HFFc6 (cell line): ENCODE measurements around the gene C11orf24. TPM values are rescaled to one million over a fixed set of nuclear protein-coding genes. Genes with fewer than 3 reads are reported as not detected.
"Not testable (repeated sequence)": the region's sequence is repeated elsewhere in the genome, so short reads cannot be mapped to it uniquely, and the experiment has no call there.

ENCODE experiments used
- DNase-seq: peaks from one replicate; pipeline ENCODE4 v3.0.0-alpha.2; 2018
- H3K27ac Mint-ChIP-seq: 2 replicates; pipeline ENCODE4 v1.8.0; 2020; ENCODE audit warnings: mild to moderate bottlenecking, mixed read lengths
- H3K27me3 Mint-ChIP-seq: 2 replicates; pipeline ENCODE4 v1.8.0; 2021; ENCODE audit warnings: mild to moderate bottlenecking, moderate library complexity, mixed read lengths; ENCODE audit not compliant: insufficient read depth
- H3K36me3 Mint-ChIP-seq: 2 replicates; pipeline ENCODE4 v1.8.0; 2021; ENCODE audit warnings: low read depth, mixed read lengths
- H3K4me1 Mint-ChIP-seq: 2 replicates; pipeline ENCODE4 v1.8.0; 2020; ENCODE audit warnings: low read depth, mixed read lengths
- H3K4me3 Mint-ChIP-seq: 2 replicates; pipeline ENCODE4 v1.8.0; 2020; ENCODE audit warnings: mild to moderate bottlenecking, moderate library complexity, mixed read lengths
- H3K9me3 Mint-ChIP-seq: 2 replicates; pipeline ENCODE4 v1.8.0; 2020; ENCODE audit warnings: mild to moderate bottlenecking, mixed read lengths
- total RNA-seq, 6 experiments: library from RNA; stranded (reverse); fragmentation: NEBNext Ultra II Directional; extraction: Animal tissue kit (Norgen Biotek cat#: 25700); gene quantifications; 2 replicates in 1 of 6; 3 replicates in 5 of 6; pipeline ENCODE4 v1.2.3, GENCODE V29; 2021
- TF ChIP-seq, protein P1 (sequence below): fragments of 200-600 bp; sonication (generic); IDR thresholded peaks from 2 replicates; pipeline ENCODE4 v1.5.0; 2021; ENCODE audit warnings: antibody characterized with exemption, mild to moderate bottlenecking

The C11orf24 gene
- total RNA-seq, 6 experiments from 2014 or later = 88.4 to 126 (median 101) TPM

- no peak overlapping the region for H3K4me3 Mint-ChIP-seq
- TF ChIP-seq, protein P1, sequence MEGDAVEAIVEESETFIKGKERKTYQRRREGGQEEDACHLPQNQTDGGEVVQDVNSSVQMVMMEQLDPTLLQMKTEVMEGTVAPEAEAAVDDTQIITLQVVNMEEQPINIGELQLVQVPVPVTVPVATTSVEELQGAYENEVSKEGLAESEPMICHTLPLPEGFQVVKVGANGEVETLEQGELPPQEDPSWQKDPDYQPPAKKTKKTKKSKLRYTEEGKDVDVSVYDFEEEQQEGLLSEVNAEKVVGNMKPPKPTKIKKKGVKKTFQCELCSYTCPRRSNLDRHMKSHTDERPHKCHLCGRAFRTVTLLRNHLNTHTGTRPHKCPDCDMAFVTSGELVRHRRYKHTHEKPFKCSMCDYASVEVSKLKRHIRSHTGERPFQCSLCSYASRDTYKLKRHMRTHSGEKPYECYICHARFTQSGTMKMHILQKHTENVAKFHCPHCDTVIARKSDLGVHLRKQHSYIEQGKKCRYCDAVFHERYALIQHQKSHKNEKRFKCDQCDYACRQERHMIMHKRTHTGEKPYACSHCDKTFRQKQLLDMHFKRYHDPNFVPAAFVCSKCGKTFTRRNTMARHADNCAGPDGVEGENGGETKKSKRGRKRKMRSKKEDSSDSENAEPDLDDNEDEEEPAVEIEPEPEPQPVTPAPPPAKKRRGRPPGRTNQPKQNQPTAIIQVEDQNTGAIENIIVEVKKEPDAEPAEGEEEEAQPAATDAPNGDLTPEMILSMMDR = no peak
- H3K36me3 Mint-ChIP-seq = peaks cover 4% of the 10 kb centered on the region; the same call in 1 of the 2 replicates
- H3K27ac Mint-ChIP-seq = no peak overlapping the region
- peaks cover 9% of the 10 kb centered on the region for H3K4me1 Mint-ChIP-seq
- peaks cover 4% of the 10 kb centered on the region; the same call in 1 of the 2 replicates for H3K9me3 Mint-ChIP-seq
- DNase-seq = peak; percentile 37
- peaks cover 5% of the 10 kb centered on the region for H3K27me3 Mint-ChIP-seq
Measured at GRCh38 chr11:68302670-68303069, 30.9 kb upstream of the C11orf24 start.

DNA sequence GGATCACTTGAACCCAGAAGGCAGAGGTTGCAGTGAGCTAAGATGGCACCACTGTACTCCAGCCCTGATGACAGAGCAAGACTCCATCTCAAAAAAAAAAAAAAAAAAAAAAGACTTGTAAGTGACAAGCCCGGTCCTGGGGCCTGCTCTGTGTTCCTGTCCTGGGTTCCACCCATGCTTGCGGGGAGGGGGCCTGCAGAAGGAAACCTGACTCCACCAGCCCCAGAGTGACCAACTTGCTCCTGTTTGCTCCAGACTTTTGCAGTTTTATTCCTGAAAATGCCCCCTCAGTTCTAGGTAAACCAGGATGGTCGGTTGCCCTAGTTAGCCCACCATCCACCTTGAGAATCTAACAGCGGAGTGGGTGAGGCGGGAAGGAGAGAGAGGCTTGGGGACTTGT lies 30.5 kb upstream of the C11orf24 start:
- peaks cover 5% of the 10 kb centered on the region for H3K27me3 Mint-ChIP-seq
- H3K27ac Mint-ChIP-seq = no peak overlapping the region
- TF ChIP-seq, protein P1 = no peak
- H3K4me1 Mint-ChIP-seq = peaks cover 9% of the 10 kb centered on the region
- peaks cover 4% of the 10 kb centered on the region; the same call in 1 of the 2 replicates for H3K9me3 Mint-ChIP-seq
- H3K36me3 Mint-ChIP-seq = peaks cover 4% of the 10 kb centered on the region; the same call in 1 of the 2 replicates
- no peak for DNase-seq
- H3K4me3 Mint-ChIP-seq = no peak overlapping the region

DNA sequence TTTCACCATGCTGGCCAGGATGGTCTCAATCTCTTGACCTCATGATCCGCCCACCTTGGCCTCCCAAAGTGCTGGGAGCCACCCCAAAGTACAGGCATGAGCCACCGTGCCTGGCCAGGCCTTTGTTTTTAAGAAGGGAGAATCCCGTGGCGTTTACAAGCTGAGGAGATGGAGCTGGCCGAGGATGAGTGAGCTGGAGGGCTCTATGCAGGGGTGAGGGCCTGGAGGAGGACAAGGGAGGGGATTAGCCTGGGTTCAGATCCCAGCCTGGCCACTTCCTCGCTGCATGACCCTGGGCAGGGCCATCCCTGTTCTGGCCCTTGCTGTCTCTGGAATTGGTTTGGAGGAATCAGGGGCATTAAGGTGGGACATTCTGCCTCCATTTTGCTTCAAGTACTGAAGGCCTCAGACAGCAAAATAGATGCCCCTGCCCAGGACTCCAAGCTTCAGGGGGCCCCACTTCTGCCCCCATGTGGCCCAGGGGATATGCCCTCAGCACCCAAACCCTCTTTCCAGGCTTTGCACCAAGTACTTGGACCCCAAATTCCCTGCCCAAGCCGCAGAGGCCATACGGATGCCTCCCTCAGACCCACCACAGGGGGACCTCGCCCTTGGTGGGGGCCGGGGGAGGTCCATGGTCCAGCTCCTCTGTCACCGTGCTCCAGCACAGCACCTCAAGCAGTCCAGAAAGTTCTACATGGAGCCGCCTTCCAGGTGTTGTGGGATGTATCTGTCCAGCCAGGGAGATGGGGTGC lies 28.5 kb upstream of the C11orf24 start:
- Mint-ChIP-seq H3K27me3 (peaks cover 3% of the 10 kb centered on the region; the same call in 1 of the 2 replicates), H3K9me3 (peaks cover 4% of the 10 kb centered on the region; the same call in 1 of the 2 replicates), H3K4me3 (no peak overlapping the region), H3K4me1 (peaks cover 9% of the 10 kb centered on the region), H3K36me3 (peaks cover 4% of the 10 kb centered on the region; the same call in 1 of the 2 replicates), H3K27ac (no peak overlapping the region)
- TF ChIP-seq, protein P1 = peak; percentile 31; the same call in 1 of the 2 replicates
- no peak for DNase-seq

DNA sequence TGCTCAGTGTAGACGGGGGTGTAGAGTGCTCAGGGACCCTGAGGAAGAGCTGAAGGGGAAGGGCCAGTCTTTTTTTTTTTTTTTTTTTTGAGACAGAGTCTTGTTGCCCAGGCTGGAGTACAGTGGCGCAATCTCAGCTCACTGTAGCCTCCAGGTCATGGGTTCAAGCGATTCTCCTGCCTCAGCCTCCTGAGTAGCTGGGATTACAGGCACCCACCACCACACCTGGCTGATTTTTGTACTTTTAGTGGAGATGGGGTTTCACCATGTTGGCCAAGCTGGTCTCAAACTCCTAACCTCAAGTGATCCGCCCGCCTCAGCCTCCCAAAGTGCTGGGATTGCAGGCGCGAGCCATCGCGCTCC lies 27.7 kb upstream of the C11orf24 start:
- H3K9me3 Mint-ChIP-seq, DNase-seq, H3K36me3 Mint-ChIP-seq, H3K4me1 Mint-ChIP-seq, H3K27me3 Mint-ChIP-seq, H3K27ac Mint-ChIP-seq, H3K4me3 Mint-ChIP-seq: not testable (repeated sequence)

DNA sequence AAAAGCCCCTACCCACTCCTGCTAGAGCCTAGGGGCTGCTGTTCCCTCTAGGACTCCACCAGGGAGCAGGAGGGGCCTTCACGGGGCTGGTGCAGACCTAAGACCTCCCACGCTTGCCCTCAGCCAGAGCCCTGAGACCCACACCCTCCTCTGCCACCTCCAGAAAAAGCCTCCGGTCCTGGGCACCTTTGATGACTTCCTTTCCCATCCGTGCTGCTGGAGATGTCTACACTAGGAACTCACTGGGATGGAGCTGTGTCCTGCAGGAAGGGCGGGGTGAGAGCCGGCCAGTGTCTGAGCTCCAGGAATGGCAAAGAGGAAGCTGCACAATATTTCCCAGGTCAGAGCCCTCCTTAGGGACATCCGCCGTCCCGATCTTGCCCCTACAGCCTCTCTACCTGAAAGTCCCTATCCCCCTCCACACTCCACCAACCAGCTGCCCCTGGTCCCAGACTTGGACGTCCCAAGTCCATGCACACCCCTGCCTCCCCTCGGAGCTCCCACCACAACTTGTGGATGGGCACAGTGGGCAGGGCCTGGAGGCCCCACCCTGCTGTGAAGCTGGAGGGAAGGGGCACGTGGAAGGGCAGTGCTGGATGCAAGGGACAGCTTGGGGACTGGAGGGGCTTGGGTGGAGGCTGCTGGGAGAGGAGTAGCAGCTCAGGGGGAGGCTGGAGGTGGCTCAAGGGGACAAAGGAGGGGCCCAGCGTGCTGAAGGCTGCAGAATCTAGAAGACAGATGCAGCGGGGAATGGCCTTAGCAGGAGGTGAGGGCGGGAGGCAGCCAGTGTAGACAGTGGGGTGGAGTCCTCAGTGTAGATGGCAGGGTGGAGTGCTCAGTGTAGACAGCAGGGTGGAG lies 27.1 kb upstream of the C11orf24 start:
- peaks cover 9% of the 10 kb centered on the region for H3K4me1 Mint-ChIP-seq
- TF ChIP-seq, protein P1 = no peak
- H3K9me3 Mint-ChIP-seq = 0 out of 2 replicates have a peak, but pooled peaks cover under 1% of the 10 kb centered on the region
- peaks cover under 1% of the 10 kb centered on the region; the same call in 1 of the 2 replicates for H3K36me3 Mint-ChIP-seq
- H3K27ac Mint-ChIP-seq = no peak overlapping the region
- H3K27me3 Mint-ChIP-seq = peaks cover 3% of the 10 kb centered on the region; the same call in 1 of the 2 replicates
- DNase-seq = no peak
- no peak overlapping the region for H3K4me3 Mint-ChIP-seq
